K562 (cell line): Measurements from ENCODE around the gene EGFL7. TPM values are rescaled to one million over a fixed set of nuclear protein-coding genes. Genes with fewer than 3 reads are reported as not detected.

ENCODE experiments used
- BRD4 ChIP-seq: fragments of 200-600 bp; sonication (generic); IDR thresholded peaks from 2 replicates; pipeline ENCODE4 v1.6.1; 2017; ENCODE audit warnings: inconsistent platforms
- CHCHD3 ChIP-seq: fragments of 250-450 bp; sonication (Bioruptor Pico); IDR thresholded peaks from 2 replicates; pipeline ENCODE4 v2.1.2; 2022; ENCODE audit warnings: mild to moderate bottlenecking
- E2F3 ChIP-seq: fragments of 250-450 bp; sonication (Bioruptor Pico); IDR thresholded peaks from 2 replicates; pipeline ENCODE4 v1.4.0; 2020; ENCODE audit warnings: mild to moderate bottlenecking
- IRF2 ChIP-seq: sonication (generic); formaldehyde crosslinking; IDR thresholded peaks from 2 replicates; pipeline ENCODE4 v1.8.1; 2022; ENCODE audit warnings: mild to moderate bottlenecking, missing genetic modification reagents
- L3MBTL2 ChIP-seq: fragments of 450-650 bp; IDR thresholded peaks from 2 replicates; pipeline ENCODE4 v1.6.1; 2016; ENCODE audit warnings: mild to moderate bottlenecking, moderate library complexity
- MCM7 ChIP-seq, 2 experiments: fragments of 450-650 bp; IDR thresholded peaks; 2 replicates each; pipeline ENCODE4 v1.6.1; 2016 to 2018
- MTA2 ChIP-seq: fragments of 450-650 bp; IDR thresholded peaks from 2 replicates; pipeline ENCODE4 v1.6.1; 2016; ENCODE audit warnings: low read depth
- NFIX ChIP-seq: fragments of 250-450 bp; sonication (Bioruptor Pico); IDR thresholded peaks from 2 replicates; pipeline ENCODE4 v1.4.0; 2020; ENCODE audit warnings: low read depth, mild to moderate bottlenecking, moderate library complexity
- NFRKB ChIP-seq: fragments of 450-650 bp; IDR thresholded peaks from 2 replicates; pipeline ENCODE4 v1.6.1; 2016; ENCODE audit warnings: low read depth
- PHTF2 ChIP-seq: fragments of 250-450 bp; sonication (Bioruptor Pico); IDR thresholded peaks from 2 replicates; pipeline ENCODE4 v1.5.0; 2021; ENCODE audit warnings: mild to moderate bottlenecking
- RBFOX2 ChIP-seq: fragments of 200-400 bp; formaldehyde crosslinking; IDR thresholded peaks from 2 replicates; pipeline ENCODE4 v1.6.1; 2017; ENCODE audit warnings: low read depth, mild to moderate bottlenecking, low read length, moderate library complexity
- SIX5 ChIP-seq, 2 experiments: IDR thresholded peaks; 2 replicates each; pipeline ENCODE4 v1.6.1; 2011; ENCODE audit warnings: low read length in 2 of 2, borderline replicate concordance in 1 of 2, low read depth in 1 of 2, mild to moderate bottlenecking in 1 of 2, moderate library complexity in 1 of 2; ENCODE audit not compliant: insufficient read depth in 1 of 2
- SPI1 ChIP-seq: IDR thresholded peaks from 2 replicates; pipeline ENCODE4 v1.6.1; 2011; ENCODE audit warnings: low read depth, low read length, control low read depth, borderline replicate concordance
- STAT5B ChIP-seq: fragments of 250-450 bp; sonication (Bioruptor Pico); IDR thresholded peaks from 2 replicates; pipeline ENCODE4 v1.8.0; 2021; ENCODE audit warnings: mild to moderate bottlenecking, inconsistent platforms
- TBP ChIP-seq: optimal IDR thresholded peaks from 2 replicates; pipeline ENCODE3; 2011; ENCODE audit warnings: low read depth, low read length, improper control_type of control experiment
- polyA plus RNA-seq, 8 experiments: library from polyadenylated mRNA; depleted of rRNA in 4 of 8; stranded (reverse) in 5 of 8; unstranded in 3 of 8; fragments of >200 nt; fragmentation: Nextera tagmentation in 2 of 8; fragmentation: Illumina TruSeq in 1 of 8; extraction: Ambion mirVana in 2 of 8; extraction: Trizol in 1 of 8; gene quantifications; 2 replicates each; pipeline versions ENCODE4 v1.2.1 to v1.2.3, GENCODE V29; 2011 to 2014; ENCODE audit warnings: inconsistent platforms in 1 of 8, missing spikeins in 1 of 8
- total RNA-seq, 7 experiments: library from RNA; depleted of rRNA in 6 of 7; stranded (reverse); fragments of >200 nt in 6 of 7; fragmentation: Illumina TruSeq in 2 of 7; extraction: Trizol in 2 of 7; gene quantifications; 2 replicates each; pipeline versions ENCODE4 v1.2.1 to v1.2.3, GENCODE V29; 2011 to 2021; ENCODE audit warnings: low replicate concordance in 1 of 7
- TF ChIP-seq, protein P1 (sequence below): fragments of 200-800 bp; sonication (Bioruptor generic); IDR thresholded peaks from 2 replicates; pipeline ENCODE4 v1.6.1; 2017; ENCODE audit warnings: missing genetic modification characterization, missing compliant biosample characterization
- TF ChIP-seq, protein P2 (sequence below): fragments of 450-650 bp; formaldehyde crosslinking; IDR thresholded peaks from 2 replicates; pipeline ENCODE4 v1.4.0; 2022; ENCODE audit warnings: missing genetic modification characterization
- TF ChIP-seq, protein P3 (sequence below): fragments of 450-650 bp; IDR thresholded peaks from 2 replicates; pipeline ENCODE4 v1.7.1; 2018; ENCODE audit warnings: mild to moderate bottlenecking, low read depth; ENCODE audit not compliant: partially characterized antibody
- TF ChIP-seq, protein P4 (sequence below): fragments of 250-450 bp; sonication (Bioruptor Pico); IDR thresholded peaks from 2 replicates; pipeline ENCODE4 v1.5.0; 2021; ENCODE audit warnings: mild to moderate bottlenecking, borderline replicate concordance

Gene EGFL7
- total and polyA plus RNA-seq, 9 of the 15 experiments (the other 6 are each of a cell fraction or from before 2014, with no cell fraction given) = 1.5 to 286 (median 55.5) TPM

GRCh38 chr9:136705564-136705963 is 42.8 kb downstream of the EGFL7 start (continued):
- TF ChIP-seq BRD4 (no peak), L3MBTL2 (peak; percentile 47), SIX5 (IDR thresholded peaks at IDR 0.05; ENCODE audit: borderline replicate concordance in 1 of 2, insufficient read depth in 1 of 2, low read depth in 1 of 2, low read length in 2 of 2) (no peak), CHCHD3 (CRISPR knock-in tag) (no peak), STAT5B (CRISPR knock-in tag) (no peak), NFRKB (no peak), TBP (no peak), RBFOX2 (no peak), SPI1 (peak; percentile 80; the same call in 1 of the 2 replicates), IRF2 (no peak), MCM7 (IDR thresholded peaks at IDR 0.05) (no peak), MTA2 (no peak), PHTF2 (CRISPR knock-in tag) (no peak), NFIX (CRISPR knock-in tag) (no peak), E2F3 (no peak)
- TF ChIP-seq, protein P1, sequence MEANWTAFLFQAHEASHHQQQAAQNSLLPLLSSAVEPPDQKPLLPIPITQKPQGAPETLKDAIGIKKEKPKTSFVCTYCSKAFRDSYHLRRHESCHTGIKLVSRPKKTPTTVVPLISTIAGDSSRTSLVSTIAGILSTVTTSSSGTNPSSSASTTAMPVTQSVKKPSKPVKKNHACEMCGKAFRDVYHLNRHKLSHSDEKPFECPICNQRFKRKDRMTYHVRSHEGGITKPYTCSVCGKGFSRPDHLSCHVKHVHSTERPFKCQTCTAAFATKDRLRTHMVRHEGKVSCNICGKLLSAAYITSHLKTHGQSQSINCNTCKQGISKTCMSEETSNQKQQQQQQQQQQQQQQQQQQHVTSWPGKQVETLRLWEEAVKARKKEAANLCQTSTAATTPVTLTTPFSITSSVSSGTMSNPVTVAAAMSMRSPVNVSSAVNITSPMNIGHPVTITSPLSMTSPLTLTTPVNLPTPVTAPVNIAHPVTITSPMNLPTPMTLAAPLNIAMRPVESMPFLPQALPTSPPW (CRISPR knock-in tag) = peak; percentile 75
- TF ChIP-seq, protein P2, sequence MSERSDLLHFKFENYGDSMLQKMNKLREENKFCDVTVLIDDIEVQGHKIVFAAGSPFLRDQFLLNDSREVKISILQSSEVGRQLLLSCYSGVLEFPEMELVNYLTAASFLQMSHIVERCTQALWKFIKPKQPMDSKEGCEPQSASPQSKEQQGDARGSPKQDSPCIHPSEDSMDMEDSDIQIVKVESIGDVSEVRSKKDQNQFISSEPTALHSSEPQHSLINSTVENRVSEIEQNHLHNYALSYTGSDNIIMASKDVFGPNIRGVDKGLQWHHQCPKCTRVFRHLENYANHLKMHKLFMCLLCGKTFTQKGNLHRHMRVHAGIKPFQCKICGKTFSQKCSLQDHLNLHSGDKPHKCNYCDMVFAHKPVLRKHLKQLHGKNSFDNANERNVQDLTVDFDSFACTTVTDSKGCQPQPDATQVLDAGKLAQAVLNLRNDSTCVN (CRISPR knock-in tag) = no peak
- TF ChIP-seq, protein P3, sequence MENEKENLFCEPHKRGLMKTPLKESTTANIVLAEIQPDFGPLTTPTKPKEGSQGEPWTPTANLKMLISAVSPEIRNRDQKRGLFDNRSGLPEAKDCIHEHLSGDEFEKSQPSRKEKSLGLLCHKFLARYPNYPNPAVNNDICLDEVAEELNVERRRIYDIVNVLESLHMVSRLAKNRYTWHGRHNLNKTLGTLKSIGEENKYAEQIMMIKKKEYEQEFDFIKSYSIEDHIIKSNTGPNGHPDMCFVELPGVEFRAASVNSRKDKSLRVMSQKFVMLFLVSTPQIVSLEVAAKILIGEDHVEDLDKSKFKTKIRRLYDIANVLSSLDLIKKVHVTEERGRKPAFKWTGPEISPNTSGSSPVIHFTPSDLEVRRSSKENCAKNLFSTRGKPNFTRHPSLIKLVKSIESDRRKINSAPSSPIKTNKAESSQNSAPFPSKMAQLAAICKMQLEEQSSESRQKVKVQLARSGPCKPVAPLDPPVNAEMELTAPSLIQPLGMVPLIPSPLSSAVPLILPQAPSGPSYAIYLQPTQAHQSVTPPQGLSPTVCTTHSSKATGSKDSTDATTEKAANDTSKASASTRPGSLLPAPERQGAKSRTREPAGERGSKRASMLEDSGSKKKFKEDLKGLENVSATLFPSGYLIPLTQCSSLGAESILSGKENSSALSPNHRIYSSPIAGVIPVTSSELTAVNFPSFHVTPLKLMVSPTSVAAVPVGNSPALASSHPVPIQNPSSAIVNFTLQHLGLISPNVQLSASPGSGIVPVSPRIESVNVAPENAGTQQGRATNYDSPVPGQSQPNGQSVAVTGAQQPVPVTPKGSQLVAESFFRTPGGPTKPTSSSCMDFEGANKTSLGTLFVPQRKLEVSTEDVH = no peak
- TF ChIP-seq, protein P4, sequence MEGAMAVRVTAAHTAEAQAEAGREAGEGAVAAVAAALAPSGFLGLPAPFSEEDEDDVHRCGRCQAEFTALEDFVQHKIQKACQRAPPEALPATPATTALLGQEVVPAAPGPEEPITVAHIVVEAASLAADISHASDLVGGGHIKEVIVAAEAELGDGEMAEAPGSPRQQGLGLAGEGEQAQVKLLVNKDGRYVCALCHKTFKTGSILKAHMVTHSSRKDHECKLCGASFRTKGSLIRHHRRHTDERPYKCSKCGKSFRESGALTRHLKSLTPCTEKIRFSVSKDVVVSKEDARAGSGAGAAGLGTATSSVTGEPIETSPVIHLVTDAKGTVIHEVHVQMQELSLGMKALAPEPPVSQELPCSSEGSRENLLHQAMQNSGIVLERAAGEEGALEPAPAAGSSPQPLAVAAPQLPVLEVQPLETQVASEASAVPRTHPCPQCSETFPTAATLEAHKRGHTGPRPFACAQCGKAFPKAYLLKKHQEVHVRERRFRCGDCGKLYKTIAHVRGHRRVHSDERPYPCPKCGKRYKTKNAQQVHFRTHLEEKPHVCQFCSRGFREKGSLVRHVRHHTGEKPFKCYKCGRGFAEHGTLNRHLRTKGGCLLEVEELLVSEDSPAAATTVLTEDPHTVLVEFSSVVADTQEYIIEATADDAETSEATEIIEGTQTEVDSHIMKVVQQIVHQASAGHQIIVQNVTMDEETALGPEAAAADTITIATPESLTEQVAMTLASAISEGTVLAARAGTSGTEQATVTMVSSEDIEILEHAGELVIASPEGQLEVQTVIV (CRISPR knock-in tag) = no peak
